Epithelial cell of esophagus (primary cell): ENCODE data around the gene LAT.

Experiments used
- DNase-seq: peaks from one replicate; pipeline ENCODE4 v3.0.0; 2010; ENCODE audit warnings: low read depth
- H3K4me3 ChIP-seq: 2 replicates; pipeline ENCODE4 v1.5.1; 2011; ENCODE audit warnings: mild to moderate bottlenecking, low read length, control low read depth
- CTCF ChIP-seq: IDR thresholded peaks from 2 replicates; pipeline ENCODE4 v1.5.1; 2011; ENCODE audit warnings: low read depth, mild to moderate bottlenecking, low read length, control low read depth, inconsistent platforms; ENCODE audit not compliant: insufficient read depth; ENCODE audit errors: missing control alignments

Gene LAT

GRCh38 chr16:28980929-28981328 lies 3.9 kb upstream of the LAT start:
- no peak for DNase-seq
- no peak overlapping the region for H3K4me3 ChIP-seq
- TF ChIP-seq CTCF = no peak

- DNase-seq = no peak
- TF ChIP-seq CTCF = peak; percentile 49
Observed at GRCh38 chr16:28981517-28981916, 3.3 kb upstream of the LAT start.

GRCh38 chr16:28982418-28982817 lies 2.4 kb upstream of the LAT start:
- H3K4me3 ChIP-seq = no peak overlapping the region
- DNase-seq = no peak
- no peak for TF ChIP-seq CTCF

More at GRCh38 chr16:28981517-28981916, 3.3 kb upstream of the LAT start:
- no peak overlapping the region for H3K4me3 ChIP-seq

- DNase-seq = no peak
- no peak overlapping the region for H3K4me3 ChIP-seq
- no peak for TF ChIP-seq CTCF
Observed at GRCh38 chr16:28982949-28983348, 1.9 kb upstream of the LAT start.

- no peak for DNase-seq
- TF ChIP-seq CTCF = no peak
- H3K4me3 ChIP-seq = no peak overlapping the region
Observed at GRCh38 chr16:28983644-28984043, 1.2 kb upstream of the LAT start.

- H3K4me3 ChIP-seq = no peak overlapping the region
- no peak for DNase-seq
- no peak for TF ChIP-seq CTCF
Observed at GRCh38 chr16:28984091-28984490, 761 bp upstream of the LAT start.

GRCh38 chr16:28985211-28986041 lies 574 bp downstream of the LAT start:
- H3K4me3 ChIP-seq = no peak overlapping the region
- TF ChIP-seq CTCF = no peak
- DNase-seq = no peak
